Measurements from ENCODE around the gene ALPL. TPM values are rescaled to one million over a fixed set of nuclear protein-coding genes. Genes with fewer than 3 reads are reported as not detected.
"Not testable (repeated sequence)": the region's sequence is repeated elsewhere in the genome, so short reads cannot be mapped to it uniquely, and the experiment has no call there.

The ALPL gene
- total RNA-seq, 4 donors from 2014 or later, result 2.8 to 6.4 (median 4.4) TPM

- no peaks in the 10 kb centered on the region for H3K9me3 ChIP-seq
- TF ChIP-seq POLR2A (IDR thresholded peaks at IDR 0.05) (no peak), CTCF (IDR thresholded peaks at IDR 0.05) (no peak)
- no peak overlapping the region for H3K4me3 ChIP-seq
- H3K4me1 ChIP-seq, result no peaks in the 10 kb centered on the region
- H3K27me3 ChIP-seq, result no peaks in the 10 kb centered on the region
- no peaks in the 10 kb centered on the region for H3K36me3 ChIP-seq
- no peak for DNase-seq
- intact Hi-C loops (cut with DNase I; ENCODE audit: low total_unique reads), result no loop called here
- H3K27ac ChIP-seq, result no peak overlapping the region
Measured at GRCh38 chr1:21560916-21561638, 51.9 kb downstream of the ALPL start.

- no peak for DNase-seq
- H3K36me3 ChIP-seq, result no peaks in the 10 kb centered on the region
- intact Hi-C loops (cut with DNase I; ENCODE audit: low total_unique reads), result no loop called here
- H3K4me3 ChIP-seq, result no peak overlapping the region
- H3K9me3 ChIP-seq, result no peaks in the 10 kb centered on the region
- H3K27me3 ChIP-seq, result no peaks in the 10 kb centered on the region
- no peak overlapping the region for H3K27ac ChIP-seq
- no peaks in the 10 kb centered on the region for H3K4me1 ChIP-seq
- no peak for TF ChIP-seq CTCF (IDR thresholded peaks at IDR 0.05)
- TF ChIP-seq POLR2A (IDR thresholded peaks at IDR 0.05), result no peak
Measured at GRCh38 chr1:21562896-21563295, 53.7 kb downstream of the ALPL start.

- no peak for TF ChIP-seq CTCF (IDR thresholded peaks at IDR 0.05)
- no peak for TF ChIP-seq POLR2A (IDR thresholded peaks at IDR 0.05)
- Histone ChIP-seq H3K4me1 (no peaks in the 10 kb centered on the region), H3K9me3 (no peaks in the 10 kb centered on the region), H3K27me3 (no peaks in the 10 kb centered on the region), H3K4me3 (no peak overlapping the region), H3K27ac (no peak overlapping the region), H3K36me3 (no peaks in the 10 kb centered on the region)
- intact Hi-C loops (cut with DNase I; ENCODE audit: low total_unique reads), result no loop called here
- no peak for DNase-seq
Measured at GRCh38 chr1:21563971-21564370, 54.7 kb downstream of the ALPL start.

- H3K27ac ChIP-seq, result no peak overlapping the region
- no peak for DNase-seq
- H3K36me3 ChIP-seq, result no peaks in the 10 kb centered on the region
- no peaks in the 10 kb centered on the region for H3K27me3 ChIP-seq
- no peaks in the 10 kb centered on the region for H3K9me3 ChIP-seq
- intact Hi-C loops (cut with DNase I; ENCODE audit: low total_unique reads), result no loop called here
- no peaks in the 10 kb centered on the region for H3K4me1 ChIP-seq
- no peak overlapping the region for H3K4me3 ChIP-seq
- TF ChIP-seq CTCF (IDR thresholded peaks at IDR 0.05) (no peak), POLR2A (IDR thresholded peaks at IDR 0.05) (no peak)
Measured at GRCh38 chr1:21564521-21565095, 55.4 kb downstream of the ALPL start.

- H3K27ac ChIP-seq, result no peak overlapping the region
- no peak for DNase-seq
- intact Hi-C loops (cut with DNase I; ENCODE audit: low total_unique reads), result no loop called here
- H3K4me1 ChIP-seq, result no peaks in the 10 kb centered on the region
- H3K9me3 ChIP-seq, result no peaks in the 10 kb centered on the region
- no peaks in the 10 kb centered on the region for H3K36me3 ChIP-seq
- no peak overlapping the region for H3K4me3 ChIP-seq
- no peaks in the 10 kb centered on the region for H3K27me3 ChIP-seq
- no peak for TF ChIP-seq POLR2A (IDR thresholded peaks at IDR 0.05)
- TF ChIP-seq CTCF (IDR thresholded peaks at IDR 0.05), result no peak
Measured at GRCh38 chr1:21565285-21565684, 56.1 kb downstream of the ALPL start.

GRCh38 chr1:21566361-21566760 is 57.1 kb downstream of the ALPL start:
- H3K36me3 ChIP-seq; intact Hi-C loops (cut with DNase I; ENCODE audit: low total_unique reads); DNase-seq; H3K4me1 ChIP-seq; H3K27ac ChIP-seq; H3K4me3 ChIP-seq; H3K9me3 ChIP-seq; H3K27me3 ChIP-seq: not testable (repeated sequence)

Data from uterus (tissue), 4 donors.